Activated CD4-positive, alpha-beta T cell treated with anti-CD3 and anti-CD28 coated beads, Interleukin-2, Interleukin-4, amounts not matched to agents 100 ng/mL and 50 ng/mL, durations not matched to agents 16 hours and 8 hours (primary cell): Measurements from ENCODE around the gene MS4A4A.

Experiments
- DNase-seq: peaks from one replicate; pipeline ENCODE4 v3.0.0-alpha.2; 2020; ENCODE audit warnings: low spot score

The MS4A4A gene

DNA sequence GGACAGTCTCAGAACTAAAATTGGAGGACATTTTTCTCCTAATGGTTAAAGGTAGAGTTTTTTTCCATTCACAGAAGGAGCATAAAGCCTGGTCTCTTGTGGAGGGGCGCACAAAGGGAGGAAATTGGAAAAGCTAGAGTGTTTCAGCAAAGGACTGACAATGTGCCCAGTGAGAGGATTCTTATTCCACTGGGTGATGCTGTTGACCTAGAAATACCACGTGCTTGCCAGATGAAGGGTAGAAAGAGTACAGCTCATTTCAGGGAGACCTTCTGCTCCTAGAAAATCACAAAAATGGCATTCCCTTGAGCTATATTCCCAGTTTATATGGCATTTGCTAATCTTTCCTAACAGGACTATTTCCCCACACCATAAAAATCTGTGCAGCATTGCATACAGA lies 67.7 kb downstream of the MS4A4A start:
- DNase-seq, result no peak

DNA sequence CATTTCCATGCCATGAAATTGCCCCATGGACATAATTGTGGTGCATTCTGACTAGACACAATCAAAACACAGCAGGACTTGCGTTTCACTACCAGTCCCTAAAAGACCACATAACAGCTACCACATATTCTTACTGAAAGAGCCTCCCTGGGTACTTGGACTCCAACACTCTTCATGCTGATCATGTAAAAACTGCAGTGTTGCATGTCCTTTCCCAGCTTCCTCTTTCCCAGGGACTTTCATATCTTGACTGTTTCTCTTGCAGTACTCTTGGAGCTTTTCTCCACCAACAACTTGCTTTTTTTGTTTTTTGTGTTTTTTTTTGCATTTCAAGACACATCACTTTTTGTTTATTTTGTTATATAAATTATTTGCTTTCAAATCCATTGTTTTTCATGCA lies 69.5 kb downstream of the MS4A4A start:
- no peak for DNase-seq

DNA sequence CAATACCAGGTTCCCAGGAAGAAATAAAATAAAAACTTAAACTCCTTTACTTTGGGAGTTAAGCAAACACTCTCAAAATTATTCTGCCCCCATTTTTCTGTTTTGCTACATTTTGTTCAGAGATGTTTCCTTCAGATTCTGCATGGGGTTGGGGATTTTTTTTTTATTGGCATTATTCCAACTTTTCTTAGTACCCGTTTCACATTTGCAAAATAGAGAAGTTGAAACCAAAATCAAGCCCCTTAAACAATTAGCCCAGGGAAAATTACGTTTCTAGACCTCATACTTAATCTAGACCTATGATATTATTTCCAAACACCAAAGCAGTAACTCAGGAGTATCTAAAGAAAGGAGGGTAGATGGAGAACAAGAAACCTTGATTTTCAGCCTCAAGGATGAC lies 77.3 kb downstream of the MS4A4A start:
- no peak for DNase-seq
